Motor neuron (in vitro differentiated cells): ENCODE results near the gene RAC3. TPM values are rescaled to one million over a fixed set of nuclear protein-coding genes. Genes with fewer than 3 reads are reported as not detected.

ENCODE experiments used
- ATAC-seq, 8 experiments: fragments of 200-7000 bp; cut with Tn5 transposase; replicated peaks in 6 of 8; 2 replicates each; pipeline ENCODE4 v1.8.0; 2021; ENCODE audit warnings: mild to moderate bottlenecking in 8 of 8, moderate library complexity in 8 of 8
- H3K27ac ChIP-seq, 2 donors: fragments of 250-450 bp; sonication (Bioruptor Pico); 2 replicates each; pipeline ENCODE4 v1.9.0; 2021; ENCODE audit warnings: antibody characterized with exemption in 2 of 2, mild to moderate bottlenecking in 2 of 2, moderate library complexity in 1 of 2
- H3K4me1 ChIP-seq, 2 donors: fragments of 250-450 bp; sonication (Bioruptor Pico); replicated peaks in 1 of 2; 2 replicates each; pipeline ENCODE4 v1.6.1; 2021; ENCODE audit warnings: antibody characterized with exemption in 2 of 2, mild to moderate bottlenecking in 2 of 2, moderate library complexity in 1 of 2
- H3K4me3 ChIP-seq, 5 donors: fragments of 250-450 bp; sonication (Bioruptor Pico); 2 replicates each; pipeline ENCODE4 v1.9.0; 2021; ENCODE audit warnings: antibody characterized with exemption in 5 of 5, mild to moderate bottlenecking in 5 of 5, moderate library complexity in 4 of 5
- WGBS, 10 experiments: fragments of 450-650 bp; shearing (Covaris generic); methylation state at CpG; one replicate each; pipeline ENCODE4 v1.0.0; 2022; 5-methylcytosine and 5-hydroxymethylcytosine counted together
- in situ Hi-C, 9 experiments: fragments of 400-800 bp; cut with MboI; loops; one replicate each; pipeline ENCODE4 v1.15.0; 2021; ENCODE audit warnings: low sequenced_read_pairs in 9 of 9, low pct_unique_long_range_greater_than_20kb in 2 of 9; ENCODE audit not compliant: unreplicated experiment in 9 of 9
- total RNA-seq, 8 experiments: library from RNA; unstranded; fragments of 300-600 nt; gene quantifications; 2 replicates each; pipeline versions ENCODE4 v1.2.3 to v1.2.4, GENCODE V29; 2022

Gene RAC3
- total RNA-seq, 8 experiments from 2014 or later: 1.8 to 92.9 (median 52.3) TPM

GRCh38 chr17:82003411-82004381, 27.8 kb upstream of the RAC3 start:
- ATAC-seq: peak; percentile 78 to 96 (median 87)
- peaks cover 0 to 22% of the 10 kb centered on the region in 2 donors for H3K4me1 ChIP-seq
- peak overlapping the region in 1 of 2 donors; percentile 37 for H3K27ac ChIP-seq
- in situ Hi-C loops: no loop called here
- H3K4me3 ChIP-seq: no peak overlapping the region
- 10 to 79% (median 60%) methylated on average over 2 to 32 of the region's 53 CpGs; no CpG with 5 or more reads in 5 of the 10 experiments for WGBS, 10 experiments

DNA sequence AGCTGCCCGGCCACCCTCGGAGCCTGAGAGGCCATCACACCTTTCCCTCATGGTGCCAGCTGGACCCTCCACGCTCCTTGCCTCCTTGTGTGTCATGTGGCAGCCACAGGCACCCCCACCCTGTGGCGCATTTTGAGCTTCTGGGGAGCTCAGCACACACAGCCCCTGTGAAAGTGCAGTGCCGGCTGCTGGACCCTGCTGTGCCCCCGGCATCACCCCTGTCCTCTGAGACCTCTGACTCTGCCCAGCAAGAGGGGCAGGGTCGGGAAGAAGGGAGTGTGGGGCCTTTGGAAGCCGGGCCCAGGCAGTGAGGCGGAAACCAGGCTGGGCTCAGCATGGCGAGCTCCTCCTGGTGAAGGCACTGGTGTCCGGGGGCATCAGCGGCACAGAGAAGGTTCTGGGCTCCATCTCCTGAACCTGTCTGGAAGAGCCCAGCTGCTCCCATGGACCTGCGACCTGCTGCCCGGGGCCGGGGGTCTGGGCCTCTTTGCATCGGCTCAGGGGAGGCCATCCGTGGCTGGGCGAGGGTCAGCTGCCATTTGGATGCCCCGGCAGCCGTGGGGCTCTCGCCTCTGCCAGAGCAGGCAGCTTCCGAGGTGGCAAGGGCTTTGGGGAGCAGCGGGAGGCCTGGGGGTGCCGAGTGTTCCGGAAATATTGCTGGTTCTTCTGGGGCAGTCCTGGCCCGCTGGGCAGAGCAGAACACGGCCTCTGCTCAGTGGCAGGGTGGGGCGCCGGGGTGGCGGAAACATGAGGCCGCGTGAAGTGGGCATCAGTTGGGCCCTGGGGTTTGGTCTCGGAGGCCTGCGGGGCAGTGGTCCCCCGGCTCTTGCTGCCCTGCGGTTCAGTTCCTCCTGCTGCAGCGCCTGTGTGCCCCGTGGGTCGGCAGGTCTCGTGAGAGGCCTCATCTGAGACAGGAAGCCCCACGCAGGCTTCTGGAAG, 26.7 kb upstream of the RAC3 start:
- 60 to 100% (median 80%) methylated on average over 1 to 2 of the region's 41 CpGs; no CpG with 5 or more reads in 5 of the 10 experiments for WGBS, 10 experiments
- ATAC-seq: no peak
- Histone ChIP-seq H3K4me3 (no peak overlapping the region), H3K27ac (no peak overlapping the region), H3K4me1 (peaks cover 0 to 22% of the 10 kb centered on the region in 2 donors)
- in situ Hi-C loops: no loop called here

- H3K4me3 ChIP-seq: no peak overlapping the region
- in situ Hi-C loops: no loop called here
- no peak for ATAC-seq
- 73 to 100% (median 86%) methylated on average over 1 to 10 of the region's 30 CpGs; no CpG with 5 or more reads in 4 of the 10 experiments for WGBS, 10 experiments
- H3K27ac ChIP-seq: no peak overlapping the region
- H3K4me1 ChIP-seq: peaks cover 0 to 22% of the 10 kb centered on the region in 2 donors
Measured at GRCh38 chr17:82005701-82006348, 25.7 kb upstream of the RAC3 start.

GRCh38 chr17:82006468-82007227, 24.8 kb upstream of the RAC3 start:
- no peak overlapping the region for H3K27ac ChIP-seq
- H3K4me1 ChIP-seq: peaks cover 0 to 22% of the 10 kb centered on the region in 2 donors
- ATAC-seq: peak in 2 of 8 experiments; percentile 3 to 12
- no peak overlapping the region for H3K4me3 ChIP-seq
- WGBS, 10 experiments: 85 to 100% (median 93%) methylated on average over 1 to 3 of the region's 24 CpGs; no CpG with 5 or more reads in 6 of the 10 experiments
- in situ Hi-C loops: no loop called here

DNA sequence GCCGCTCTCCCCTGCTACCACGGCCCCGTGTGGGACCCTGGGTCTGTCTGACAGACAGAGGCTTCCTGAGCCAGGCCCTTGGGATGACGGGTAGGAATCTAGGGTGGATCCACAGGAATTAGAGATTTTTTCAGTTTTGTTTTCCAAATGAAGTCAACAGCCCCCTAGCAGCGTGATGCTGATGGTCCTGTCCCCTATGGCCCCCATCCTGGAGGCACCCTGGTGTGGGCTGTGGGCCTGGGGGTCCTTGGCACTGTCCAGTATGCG, 24.3 kb upstream of the RAC3 start:
- H3K27ac ChIP-seq: no peak overlapping the region
- in situ Hi-C loops: no loop called here
- ATAC-seq: no peak
- WGBS, 10 experiments: 86 to 100% (median 90%) methylated on average over 1 to 2 of the region's 6 CpGs; no CpG with 5 or more reads in 7 of the 10 experiments
- no peak overlapping the region for H3K4me3 ChIP-seq
- peaks cover 2 to 25% of the 10 kb centered on the region in 2 donors for H3K4me1 ChIP-seq

GRCh38 chr17:82007495-82008257, 23.8 kb upstream of the RAC3 start:
- in situ Hi-C loops: no loop called here
- 93 to 100% methylated on average over 3 to 4 of the region's 30 CpGs; no CpG with 5 or more reads in 8 of the 10 experiments for whole genome bisulfite sequencing, 10 experiments
- H3K27ac ChIP-seq: no peak overlapping the region
- peaks cover 7 to 30% of the 10 kb centered on the region in 2 donors for H3K4me1 ChIP-seq
- ATAC-seq: no peak
- H3K4me3 ChIP-seq: no peak overlapping the region

DNA sequence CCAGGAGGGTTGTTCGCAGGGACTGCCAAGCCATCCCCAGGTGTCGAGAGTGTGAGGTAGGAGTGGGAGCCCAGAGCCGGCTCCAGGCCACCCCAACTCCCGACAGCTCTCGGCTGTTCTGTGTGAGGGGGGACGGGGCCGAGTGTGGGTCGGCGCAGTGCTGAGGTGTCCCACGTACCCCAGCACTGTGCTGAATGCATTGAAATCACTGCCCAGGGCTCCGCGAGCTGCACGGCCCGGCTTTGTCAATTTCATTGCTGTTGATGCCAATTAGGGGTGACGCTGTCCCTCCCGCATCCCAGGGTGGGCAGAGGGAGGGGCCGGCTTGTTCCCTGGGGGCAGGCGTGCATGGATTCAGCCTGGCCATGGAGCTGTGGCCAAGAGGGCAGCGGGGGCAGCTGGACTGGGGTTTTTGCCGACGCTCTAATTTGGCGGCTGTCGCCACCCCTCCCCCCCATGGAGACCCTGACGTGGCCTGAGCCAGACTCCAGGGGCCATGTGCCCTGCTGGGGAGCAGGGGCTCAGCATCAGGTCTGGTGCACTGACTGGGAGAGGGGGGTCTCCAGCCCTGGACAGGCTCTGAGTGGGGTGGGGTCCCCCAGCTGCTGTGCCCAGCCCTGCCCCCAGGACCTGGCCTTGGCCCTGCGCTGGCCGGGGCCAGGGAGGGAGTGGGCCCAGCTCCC, 23.1 kb upstream of the RAC3 start:
- peaks cover 13 to 35% of the 10 kb centered on the region in 2 donors for H3K4me1 ChIP-seq
- WGBS, 10 experiments: 80 to 100% (median 90%) methylated on average over 3 to 8 of the region's 26 CpGs; no CpG with 5 or more reads in 7 of the 10 experiments

GRCh38 chr17:82008941-82009405, 22.5 kb upstream of the RAC3 start:
- Histone ChIP-seq H3K4me1 (peaks cover 13 to 30% of the 10 kb centered on the region in 2 donors), H3K4me3 (no peak overlapping the region), H3K27ac (no peak overlapping the region)
- in situ Hi-C loops: no loop called here
- ATAC-seq: no peak
- 90 to 100% (median 100%) methylated on average over 1 to 4 of the region's 28 CpGs; no CpG with 5 or more reads in 7 of the 10 experiments for WGBS, 10 experiments

More for the DNA sequence above, 23.1 kb upstream of the RAC3 start:
- ATAC-seq: no peak
- H3K27ac ChIP-seq: no peak overlapping the region
- in situ Hi-C loops: no loop called here
- H3K4me3 ChIP-seq: no peak overlapping the region

- H3K4me1 ChIP-seq: peaks cover 13 to 26% of the 10 kb centered on the region in 2 donors
- in situ Hi-C loops: no loop called here
- WGBS, 10 experiments: 96 to 100% methylated on average over 2 to 4 of the region's 15 CpGs; no CpG with 5 or more reads in 8 of the 10 experiments
Measured at GRCh38 chr17:82009413-82009812, 22.1 kb upstream of the RAC3 start.

GRCh38 chr17:82010575-82011525, 20.6 kb upstream of the RAC3 start:
- Histone ChIP-seq H3K4me1 (peaks cover 13 to 32% of the 10 kb centered on the region in 2 donors), H3K27ac (no peak overlapping the region), H3K4me3 (no peak overlapping the region)
- WGBS, 10 experiments: 67 to 100% (median 75%) methylated on average over 2 to 5 of the region's 39 CpGs; no CpG with 5 or more reads in 6 of the 10 experiments
- ATAC-seq: no peak
- in situ Hi-C loops: no loop called here

More at GRCh38 chr17:82009413-82009812, 22.1 kb upstream of the RAC3 start:
- ATAC-seq: no peak
- Histone ChIP-seq H3K4me3 (no peak overlapping the region), H3K27ac (no peak overlapping the region)
